Transverse colon (tissue), 3 donors: ENCODE measurements around the gene ALDH4A1.

Experiments used
- EP300 ChIP-seq: sonication (generic); formaldehyde crosslinking; IDR thresholded peaks from one replicate; pipeline ENCODE4 v1.6.1; 2017; ENCODE audit warnings: antibody characterized with exemption, low read depth
- POLR2A ChIP-seq: fragments of 450-650 bp; IDR thresholded peaks from one replicate; pipeline ENCODE4 v1.6.1; 2016; ENCODE audit warnings: antibody characterized with exemption, mild to moderate bottlenecking, moderate library complexity
- TF ChIP-seq, protein P1 (sequence below), 5 experiments: fragments of 200-600 bp in 3 of 5; fragments of 450-650 bp in 2 of 5; sonication (generic) in 3 of 5; IDR thresholded peaks; 1 replicate in 2 of 5; 2 replicates in 3 of 5; pipeline ENCODE4 v1.5.1; 2016 to 2017; ENCODE audit warnings: antibody characterized with exemption in 5 of 5, inconsistent platforms in 3 of 5, mild to moderate bottlenecking in 2 of 5, moderate library complexity in 1 of 5

DNA sequence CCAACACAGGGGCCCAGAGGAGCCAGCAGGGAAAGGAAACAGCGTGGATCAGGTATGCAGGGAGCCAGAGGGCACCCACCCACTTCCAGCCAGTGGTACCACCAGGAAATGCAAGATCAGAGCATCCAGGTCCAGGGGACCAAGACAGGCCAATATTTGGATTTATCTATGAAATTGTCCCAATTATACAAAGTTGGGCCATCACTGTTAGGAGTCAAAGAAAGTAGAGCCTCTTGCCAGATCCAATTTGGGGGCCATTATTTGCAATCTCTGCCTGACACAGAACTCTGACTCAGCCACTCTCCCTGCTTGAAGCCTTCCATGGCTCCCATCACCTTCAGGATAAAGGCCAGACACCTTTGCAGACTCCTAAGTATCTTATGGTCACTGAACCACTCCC is 21.8 kb downstream of the ALDH4A1 start:
- TF ChIP-seq, protein P1, sequence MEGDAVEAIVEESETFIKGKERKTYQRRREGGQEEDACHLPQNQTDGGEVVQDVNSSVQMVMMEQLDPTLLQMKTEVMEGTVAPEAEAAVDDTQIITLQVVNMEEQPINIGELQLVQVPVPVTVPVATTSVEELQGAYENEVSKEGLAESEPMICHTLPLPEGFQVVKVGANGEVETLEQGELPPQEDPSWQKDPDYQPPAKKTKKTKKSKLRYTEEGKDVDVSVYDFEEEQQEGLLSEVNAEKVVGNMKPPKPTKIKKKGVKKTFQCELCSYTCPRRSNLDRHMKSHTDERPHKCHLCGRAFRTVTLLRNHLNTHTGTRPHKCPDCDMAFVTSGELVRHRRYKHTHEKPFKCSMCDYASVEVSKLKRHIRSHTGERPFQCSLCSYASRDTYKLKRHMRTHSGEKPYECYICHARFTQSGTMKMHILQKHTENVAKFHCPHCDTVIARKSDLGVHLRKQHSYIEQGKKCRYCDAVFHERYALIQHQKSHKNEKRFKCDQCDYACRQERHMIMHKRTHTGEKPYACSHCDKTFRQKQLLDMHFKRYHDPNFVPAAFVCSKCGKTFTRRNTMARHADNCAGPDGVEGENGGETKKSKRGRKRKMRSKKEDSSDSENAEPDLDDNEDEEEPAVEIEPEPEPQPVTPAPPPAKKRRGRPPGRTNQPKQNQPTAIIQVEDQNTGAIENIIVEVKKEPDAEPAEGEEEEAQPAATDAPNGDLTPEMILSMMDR (IDR thresholded peaks at IDR 0.05): no peak
- TF ChIP-seq EP300 (no peak), POLR2A (no peak)
